ENCODE measurements around the gene POLA2. TPM values are rescaled to one million over a fixed set of nuclear protein-coding genes. Genes with fewer than 3 reads are reported as not detected.

The POLA2 gene
- total and polyA plus RNA-seq, 4 donors: 1.5 to 6.1 (median 3.2) TPM

GRCh38 chr11:65323813-65324212, 62.1 kb downstream of the POLA2 start (continued):
- TF ChIP-seq CTCF (IDR thresholded peaks at IDR 0.05; ENCODE audit: low read depth, low read length, missing input control): no peak
- no peak for TF ChIP-seq FOXA1 (IDR thresholded peaks at IDR 0.05)
- TF ChIP-seq HNF4G (IDR thresholded peaks at IDR 0.05): no peak
- TF ChIP-seq MAX (IDR thresholded peaks at IDR 0.05): no peak

- Histone ChIP-seq H3K4me3 (ENCODE audit: low read depth in 1 of 3, low read length in 3 of 3) (no peak overlapping the region), H3K27ac (ENCODE audit: low read depth in 1 of 2, low read length in 2 of 2) (no peak overlapping the region), H3K27me3 (ENCODE audit: control insufficient read depth in 4 of 4, insufficient read depth in 4 of 4, low read length in 3 of 4) (no peaks in the 10 kb centered on the region), H3K36me3 (ENCODE audit: control insufficient read depth in 4 of 4, insufficient read depth in 3 of 4, low read depth in 1 of 4, low read length in 3 of 4) (peaks cover 0 to 5% (median 1%) of the 10 kb centered on the region in 4 donors), H3K9ac (ENCODE audit: low read depth in 1 of 2, low read length in 2 of 2) (no peak overlapping the region), H3K9me3 (ENCODE audit: control insufficient read depth in 4 of 4, low read length in 3 of 4) (no peaks in the 10 kb centered on the region), H3K4me1 (ENCODE audit: control insufficient read depth in 4 of 4, insufficient read depth in 4 of 4, low read length in 3 of 4) (peaks cover 0 to 8% (median 7%) of the 10 kb centered on the region in 4 donors)
- WGBS: 85% methylated on average over 4 of the region's 4 CpGs
- TF ChIP-seq YY1 (IDR thresholded peaks at IDR 0.05): no peak
- TF ChIP-seq GABPA (IDR thresholded peaks at IDR 0.05 in 1 of 2, conservative IDR thresholded peaks at IDR 0.05 in 1 of 2): no peak
- no peak for DNase-seq (ENCODE audit: low spot score)
Observed at GRCh38 chr11:65325435-65325834, 63.7 kb downstream of the POLA2 start.

- TF ChIP-seq SP1 (IDR thresholded peaks at IDR 0.05) (no peak), RXRA (IDR thresholded peaks at IDR 0.05) (no peak), EGR1 (IDR thresholded peaks at IDR 0.05; ENCODE audit: low read depth in 2 of 2) (no peak), JUND (IDR thresholded peaks at IDR 0.05) (no peak), HNF4G (IDR thresholded peaks at IDR 0.05) (no peak), REST (IDR thresholded peaks at IDR 0.05) (no peak), FOXA1 (IDR thresholded peaks at IDR 0.05) (no peak), HNF4A (conservative IDR thresholded peaks at IDR 0.05) (no peak), FOXA2 (IDR thresholded peaks at IDR 0.05) (no peak), ZBTB33 (IDR thresholded peaks at IDR 0.05) (no peak), CTCF (IDR thresholded peaks at IDR 0.05; ENCODE audit: low read depth, low read length, missing input control) (no peak), MAX (IDR thresholded peaks at IDR 0.05) (no peak), GABPA (IDR thresholded peaks at IDR 0.05 in 1 of 2, conservative IDR thresholded peaks at IDR 0.05 in 1 of 2) (no peak), RAD21 (IDR thresholded peaks at IDR 0.05) (no peak), NR2F2 (IDR thresholded peaks at IDR 0.05) (no peak)
- H3K27ac ChIP-seq (ENCODE audit: low read depth in 1 of 2, low read length in 2 of 2): no peak overlapping the region
- WGBS: 82% methylated on average over 8 of the region's 8 CpGs
Observed at GRCh38 chr11:65327021-65327420, 65.3 kb downstream of the POLA2 start.

More at GRCh38 chr11:65327021-65327420, 65.3 kb downstream of the POLA2 start:
- H3K4me1 ChIP-seq (ENCODE audit: control insufficient read depth in 4 of 4, insufficient read depth in 4 of 4, low read length in 3 of 4): peaks cover 0 to 2% (median 0%) of the 10 kb centered on the region in 4 donors
- peaks cover 0 to under 1% (median 0%) of the 10 kb centered on the region in 4 donors for H3K36me3 ChIP-seq (ENCODE audit: control insufficient read depth in 4 of 4, insufficient read depth in 3 of 4, low read depth in 1 of 4, low read length in 3 of 4)
- no peak overlapping the region for H3K4me3 ChIP-seq (ENCODE audit: low read depth in 1 of 3, low read length in 3 of 3)
- DNase-seq (ENCODE audit: low spot score): no peak
- H3K27me3 ChIP-seq (ENCODE audit: control insufficient read depth in 4 of 4, insufficient read depth in 4 of 4, low read length in 3 of 4): no peaks in the 10 kb centered on the region
- no peaks in the 10 kb centered on the region for H3K9me3 ChIP-seq (ENCODE audit: control insufficient read depth in 4 of 4, low read length in 3 of 4)
- no peak overlapping the region for H3K9ac ChIP-seq (ENCODE audit: low read depth in 1 of 2, low read length in 2 of 2)
